Measurements from ENCODE around the gene APOL3. TPM values are rescaled to one million over a fixed set of nuclear protein-coding genes. Genes with fewer than 3 reads are reported as not detected.

Gene APOL3
- total and polyA plus RNA-seq, 10 of the 15 experiments (the other 5 are each of a cell fraction or from before 2014, with no cell fraction given), result 6.9 to 66.8 (median 48.5) TPM

GRCh38 chr22:36123673-36124630, 36.6 kb downstream of the APOL3 start (continued):
- TF ChIP-seq NRF1 (conservative IDR thresholded peaks at IDR 0.05; ENCODE audit: low read depth, low read length) (peak; percentile 85), JUNB (IDR thresholded peaks at IDR 0.05) (no peak), RAD51 (IDR thresholded peaks at IDR 0.05) (no peak), SMAD5 (IDR thresholded peaks at IDR 0.05; ENCODE audit: low read depth) (no peak), DPF2 (IDR thresholded peaks at IDR 0.05) (no peak), SMAD1 (IDR thresholded peaks at IDR 0.05; ENCODE audit: low read depth, partially characterized antibody) (no peak), IKZF2 (IDR thresholded peaks at IDR 0.05) (no peak), CEBPB (IDR thresholded peaks at IDR 0.05; ENCODE audit: borderline replicate concordance in 1 of 2, low read depth in 2 of 2, low read length in 2 of 2) (no peak), FOS (IDR thresholded peaks at IDR 0.05; ENCODE audit: borderline replicate concordance, extremely low read depth, insufficient read length) (no peak), EZH2 (IDR thresholded peaks at IDR 0.05; ENCODE audit: borderline replicate concordance, control insufficient read depth, low read depth, low read length) (no peak), BCL11A (IDR thresholded peaks at IDR 0.05; ENCODE audit: low read depth, low read length) (no peak), RBBP5 (conservative IDR thresholded peaks at IDR 0.05) (no peak), ZNF207 (IDR thresholded peaks at IDR 0.05; ENCODE audit: borderline replicate concordance) (peak; percentile 23; the same call in 1 of the 2 replicates), SPI1 (IDR thresholded peaks at IDR 0.05; ENCODE audit: borderline replicate concordance, insufficient read depth, low read depth, low read length) (no peak), NFXL1 (IDR thresholded peaks at IDR 0.05; ENCODE audit: borderline replicate concordance) (no peak), TARDBP (IDR thresholded peaks at IDR 0.05; ENCODE audit: borderline replicate concordance) (no peak), NFYB (IDR thresholded peaks at IDR 0.05; ENCODE audit: insufficient read depth, low read depth, low read length) (no peak), SRF (IDR thresholded peaks at IDR 0.05; ENCODE audit: low read depth in 2 of 2, low read length in 2 of 2) (no peak), TAF1 (IDR thresholded peaks at IDR 0.05; ENCODE audit: borderline replicate concordance, low read depth, low read length) (peak; percentile 50; the same call in 1 of the 2 replicates)
- TF ChIP-seq, protein P1, sequence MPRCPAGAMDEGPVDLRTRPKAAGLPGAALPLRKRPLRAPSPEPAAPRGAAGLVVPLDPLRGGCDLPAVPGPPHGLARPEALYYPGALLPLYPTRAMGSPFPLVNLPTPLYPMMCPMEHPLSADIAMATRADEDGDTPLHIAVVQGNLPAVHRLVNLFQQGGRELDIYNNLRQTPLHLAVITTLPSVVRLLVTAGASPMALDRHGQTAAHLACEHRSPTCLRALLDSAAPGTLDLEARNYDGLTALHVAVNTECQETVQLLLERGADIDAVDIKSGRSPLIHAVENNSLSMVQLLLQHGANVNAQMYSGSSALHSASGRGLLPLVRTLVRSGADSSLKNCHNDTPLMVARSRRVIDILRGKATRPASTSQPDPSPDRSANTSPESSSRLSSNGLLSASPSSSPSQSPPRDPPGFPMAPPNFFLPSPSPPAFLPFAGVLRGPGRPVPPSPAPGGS (IDR thresholded peaks at IDR 0.05; ENCODE audit: borderline replicate concordance, insufficient read depth, low read depth, low read length, poor library complexity, severe bottlenecking), result no peak
- TF ChIP-seq, protein P2, sequence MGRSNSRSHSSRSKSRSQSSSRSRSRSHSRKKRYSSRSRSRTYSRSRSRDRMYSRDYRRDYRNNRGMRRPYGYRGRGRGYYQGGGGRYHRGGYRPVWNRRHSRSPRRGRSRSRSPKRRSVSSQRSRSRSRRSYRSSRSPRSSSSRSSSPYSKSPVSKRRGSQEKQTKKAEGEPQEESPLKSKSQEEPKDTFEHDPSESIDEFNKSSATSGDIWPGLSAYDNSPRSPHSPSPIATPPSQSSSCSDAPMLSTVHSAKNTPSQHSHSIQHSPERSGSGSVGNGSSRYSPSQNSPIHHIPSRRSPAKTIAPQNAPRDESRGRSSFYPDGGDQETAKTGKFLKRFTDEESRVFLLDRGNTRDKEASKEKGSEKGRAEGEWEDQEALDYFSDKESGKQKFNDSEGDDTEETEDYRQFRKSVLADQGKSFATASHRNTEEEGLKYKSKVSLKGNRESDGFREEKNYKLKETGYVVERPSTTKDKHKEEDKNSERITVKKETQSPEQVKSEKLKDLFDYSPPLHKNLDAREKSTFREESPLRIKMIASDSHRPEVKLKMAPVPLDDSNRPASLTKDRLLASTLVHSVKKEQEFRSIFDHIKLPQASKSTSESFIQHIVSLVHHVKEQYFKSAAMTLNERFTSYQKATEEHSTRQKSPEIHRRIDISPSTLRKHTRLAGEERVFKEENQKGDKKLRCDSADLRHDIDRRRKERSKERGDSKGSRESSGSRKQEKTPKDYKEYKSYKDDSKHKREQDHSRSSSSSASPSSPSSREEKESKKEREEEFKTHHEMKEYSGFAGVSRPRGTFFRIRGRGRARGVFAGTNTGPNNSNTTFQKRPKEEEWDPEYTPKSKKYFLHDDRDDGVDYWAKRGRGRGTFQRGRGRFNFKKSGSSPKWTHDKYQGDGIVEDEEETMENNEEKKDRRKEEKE (IDR thresholded peaks at IDR 0.05), result no peak
- TF ChIP-seq, protein P3, sequence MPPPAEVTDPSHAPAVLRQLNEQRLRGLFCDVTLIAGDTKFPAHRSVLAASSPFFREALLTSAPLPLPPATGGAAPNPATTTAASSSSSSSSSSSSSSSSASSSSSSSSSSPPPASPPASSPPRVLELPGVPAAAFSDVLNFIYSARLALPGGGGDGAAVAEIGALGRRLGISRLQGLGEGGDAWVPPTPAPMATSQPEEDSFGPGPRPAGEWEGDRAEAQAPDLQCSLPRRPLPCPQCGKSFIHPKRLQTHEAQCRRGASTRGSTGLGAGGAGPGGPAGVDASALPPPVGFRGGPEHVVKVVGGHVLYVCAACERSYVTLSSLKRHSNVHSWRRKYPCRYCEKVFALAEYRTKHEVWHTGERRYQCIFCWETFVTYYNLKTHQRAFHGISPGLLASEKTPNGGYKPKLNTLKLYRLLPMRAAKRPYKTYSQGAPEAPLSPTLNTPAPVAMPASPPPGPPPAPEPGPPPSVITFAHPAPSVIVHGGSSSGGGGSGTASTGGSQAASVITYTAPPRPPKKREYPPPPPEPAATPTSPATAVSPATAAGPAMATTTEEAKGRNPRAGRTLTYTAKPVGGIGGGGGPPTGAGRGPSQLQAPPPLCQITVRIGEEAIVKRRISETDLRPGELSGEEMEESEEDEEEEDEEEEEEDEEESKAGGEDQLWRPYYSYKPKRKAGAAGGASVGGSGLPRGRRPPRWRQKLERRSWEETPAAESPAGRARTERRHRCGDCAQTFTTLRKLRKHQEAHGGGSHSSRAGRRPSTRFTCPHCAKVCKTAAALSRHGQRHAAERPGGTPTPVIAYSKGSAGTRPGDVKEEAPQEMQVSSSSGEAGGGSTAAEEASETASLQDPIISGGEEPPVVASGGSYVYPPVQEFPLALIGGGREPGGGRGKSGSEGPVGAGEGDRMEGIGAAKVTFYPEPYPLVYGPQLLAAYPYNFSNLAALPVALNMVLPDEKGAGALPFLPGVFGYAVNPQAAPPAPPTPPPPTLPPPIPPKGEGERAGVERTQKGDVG (CRISPR knock-in tag; IDR thresholded peaks at IDR 0.05), result no peak
